Psoas muscle (tissue), 8 donors: Measurements from ENCODE around the gene MRPL3. TPM values are rescaled to one million over a fixed set of nuclear protein-coding genes. Genes with fewer than 3 reads are reported as not detected.

Source experiments
- ATAC-seq, 4 donors: fragments of 200-7000 bp; cut with Tn5 transposase; one replicate each; pipeline ENCODE4 v1.9.1; 2020; ENCODE audit warnings: moderate library complexity in 3 of 4, mild to moderate bottlenecking in 2 of 4
- DNase-seq, 2 donors: peaks; one replicate each; pipeline ENCODE4 v3.0.0-alpha.2; 2020
- H3K27ac ChIP-seq: fragments of 200-600 bp; one replicate; pipeline ENCODE4 v1.8.0; 2022
- H3K27me3 ChIP-seq, 3 donors: fragments of 200-600 bp in 1 of 3; one replicate each; pipeline versions ENCODE4 v1.6.1 to v1.8.0; 2013 to 2022; ENCODE audit warnings: low read length in 2 of 3, mild to moderate bottlenecking in 2 of 3, moderate library complexity in 1 of 3; ENCODE audit not compliant: insufficient read depth in 3 of 3
- H3K36me3 ChIP-seq, 2 donors: fragments of 200-600 bp in 1 of 2; one replicate each; pipeline versions ENCODE4 v1.6.1 to v1.8.0; 2013 to 2022; ENCODE audit warnings: low read depth in 1 of 2, mild to moderate bottlenecking in 1 of 2, moderate library complexity in 1 of 2; ENCODE audit not compliant: insufficient read depth in 1 of 2
- H3K4me1 ChIP-seq: fragments of 200-600 bp; one replicate; pipeline ENCODE4 v1.8.0; 2022
- H3K4me3 ChIP-seq: fragments of 200-600 bp; one replicate; pipeline ENCODE4 v1.8.0; 2022; ENCODE audit warnings: mild to moderate bottlenecking
- H3K9me3 ChIP-seq: fragments of 200-600 bp; one replicate; pipeline ENCODE4 v1.8.0; 2022
- CTCF ChIP-seq: fragments of 200-600 bp; IDR thresholded peaks from one replicate; pipeline ENCODE4 v1.8.0; 2022; ENCODE audit warnings: antibody characterized with exemption
- WGBS, 3 donors: extraction: QIAGEN DNeasy Blood & Tissue Kit; methylation state at CpG; one replicate each; pipeline versions ENCODE4 v1.1.6 to v1.1.7; 2013; 5-methylcytosine and 5-hydroxymethylcytosine counted together
- intact Hi-C, 2 donors: fragments of 100-400 bp; cut with DNase I; formaldehyde crosslinking; loops; one replicate each; pipeline versions ENCODE4 v1.11.0 to v1.14.2; 2022
- polyA plus RNA-seq, 3 donors: library from polyadenylated mRNA; stranded (reverse); fragments of 200-250 nt; gene quantifications; one replicate each; pipeline ENCODE4 v1.2.3, GENCODE V29; 2013
- total RNA-seq, 4 donors: library from RNA; stranded (reverse); fragmentation: NEBNext Ultra II Directional in 2 of 4; extraction: Animal tissue kit (Norgen Biotek cat#: 25700) in 2 of 4; gene quantifications; one replicate each; pipeline versions ENCODE4 v1.2.1 to v1.2.4, GENCODE V29; 2021 to 2023
- donor health status: healthy with polysubstance abuse.
- donor health status: DM: no; HTN: no; CAD: no; lungs with moderate emphysema.
- donor health status: Bipolar disorder and iron deficiency.
- donor health status: healthy.
- donor health status: DM: yes; HTN: yes; CAD: no.
- donor health status: DM: no; HTN: no; CAD: no.
- donor health status: DM: no; HTN: no; CAD: no.
- donor health status: DM: yes; HTN: yes; CAD: no.

Gene MRPL3
- total and polyA plus RNA-seq, 7 donors = 53.0 to 156 (median 85.5) TPM

- Histone ChIP-seq H3K4me3 (no peak overlapping the region), H3K4me1 (peaks cover 6% of the 10 kb centered on the region), H3K9me3 (no peaks in the 10 kb centered on the region), H3K27ac (no peak overlapping the region), H3K36me3 (peaks cover 0 to 45% of the 10 kb centered on the region in 2 donors), H3K27me3 (no peaks in the 10 kb centered on the region)
- WGBS, 3 donors = 82 to 93% (median 88%) methylated on average over 2 of the region's 2 CpGs
- DNase-seq = no peak
- intact Hi-C loops = no loop called here
- ATAC-seq = no peak
- no peak for TF ChIP-seq CTCF
These were observed 22.7 kb downstream of the MRPL3 start for GRCh38 chr3:131480116-131480515.

- H3K27me3 ChIP-seq = no peaks in the 10 kb centered on the region
- 78 to 89% (median 83%) methylated on average over 3 of the region's 3 CpGs for WGBS, 3 donors
- H3K9me3 ChIP-seq = no peaks in the 10 kb centered on the region
- no peak for ATAC-seq
- peaks cover 6% of the 10 kb centered on the region for H3K4me1 ChIP-seq
- intact Hi-C loops = no loop called here
- peaks cover 0 to 26% of the 10 kb centered on the region in 2 donors for H3K36me3 ChIP-seq
- no peak for DNase-seq
- no peak overlapping the region for H3K4me3 ChIP-seq
- no peak overlapping the region for H3K27ac ChIP-seq
- TF ChIP-seq CTCF = no peak
These were observed 25.0 kb downstream of the MRPL3 start for GRCh38 chr3:131477813-131478212.

- no peak overlapping the region for H3K4me3 ChIP-seq
- H3K27me3 ChIP-seq = no peaks in the 10 kb centered on the region
- DNase-seq (no peak), ATAC-seq (no peak)
- no peak overlapping the region for H3K27ac ChIP-seq
- intact Hi-C loops = no loop called here
- H3K9me3 ChIP-seq = no peaks in the 10 kb centered on the region
- TF ChIP-seq CTCF = no peak
- peaks cover 6% of the 10 kb centered on the region for H3K4me1 ChIP-seq
- peaks cover 3 to 38% of the 10 kb centered on the region in 2 donors for H3K36me3 ChIP-seq
These were observed 28.7 kb downstream of the MRPL3 start for GRCh38 chr3:131474115-131474514.

GRCh38 chr3:131470377-131470776 lies 32.4 kb downstream of the MRPL3 start:
- H3K9me3 ChIP-seq = no peaks in the 10 kb centered on the region
- 95 to 100% (median 98%) methylated on average over 2 of the region's 2 CpGs for WGBS, 3 donors
- peaks cover 3 to 72% of the 10 kb centered on the region in 2 donors for H3K36me3 ChIP-seq
- no peak overlapping the region for H3K27ac ChIP-seq
- H3K4me3 ChIP-seq = no peak overlapping the region
- H3K27me3 ChIP-seq = no peaks in the 10 kb centered on the region
- no peak for DNase-seq
- intact Hi-C loops = no loop called here
- ATAC-seq = no peak
- no peak for TF ChIP-seq CTCF
- H3K4me1 ChIP-seq = no peaks in the 10 kb centered on the region

- 56 to 75% (median 61%) methylated on average over 3 of the region's 3 CpGs for WGBS, 3 donors
- DNase-seq = no peak
- no peak for ATAC-seq
- no peak for TF ChIP-seq CTCF
- Histone ChIP-seq H3K27me3 (no peaks in the 10 kb centered on the region), H3K9me3 (no peaks in the 10 kb centered on the region), H3K27ac (no peak overlapping the region), H3K4me1 (no peaks in the 10 kb centered on the region), H3K36me3 (peaks cover 8 to 53% of the 10 kb centered on the region in 2 donors), H3K4me3 (no peak overlapping the region)
- intact Hi-C loops = no loop called here
These were observed 44.1 kb downstream of the MRPL3 start for GRCh38 chr3:131458653-131459052.
